Tibial nerve (tissue), 4 donors: ENCODE data around the gene IDH3A. TPM values are rescaled to one million over a fixed set of nuclear protein-coding genes. Genes with fewer than 3 reads are reported as not detected.

ENCODE experiments used
- DNase-seq, 2 donors: peaks; one replicate each; pipeline ENCODE4 v3.0.0-alpha.2; 2019; ENCODE audit warnings: low spot score in 2 of 2
- H3K27ac ChIP-seq, 4 donors: fragments of 200-600 bp; sonication (generic) in 3 of 4; one replicate each; pipeline ENCODE4 v1.5.1; 2017 to 2019; ENCODE audit warnings: mild to moderate bottlenecking in 1 of 4
- H3K27me3 ChIP-seq, 2 donors: fragments of 200-600 bp; sonication (generic) in 1 of 2; one replicate each; pipeline versions ENCODE4 v1.5.1 to v1.6.0; 2017 to 2019
- H3K36me3 ChIP-seq, 3 donors: fragments of 200-600 bp; sonication (generic); one replicate each; pipeline ENCODE4 v1.5.1; 2018 to 2019
- H3K4me1 ChIP-seq, 4 donors: fragments of 200-600 bp; sonication (generic) in 3 of 4; one replicate each; pipeline ENCODE4 v1.5.1; 2017 to 2019
- H3K4me3 ChIP-seq, 4 donors: fragments of 200-600 bp; sonication (generic) in 3 of 4; one replicate each; pipeline ENCODE4 v1.5.1; 2017 to 2019; ENCODE audit warnings: mild to moderate bottlenecking in 1 of 4, moderate library complexity in 1 of 4
- H3K9me3 ChIP-seq, 4 donors: fragments of 200-600 bp; sonication (generic) in 3 of 4; one replicate each; pipeline ENCODE4 v1.5.1; 2017 to 2019
- CTCF ChIP-seq, 5 experiments: fragments of 200-600 bp in 3 of 5; fragments of 450-650 bp in 2 of 5; sonication (generic) in 3 of 5; IDR thresholded peaks; one replicate each; pipeline ENCODE4 v1.5.1; 2016 to 2019; ENCODE audit warnings: antibody characterized with exemption in 5 of 5, mild to moderate bottlenecking in 3 of 5, moderate library complexity in 2 of 5
- EP300 ChIP-seq, 2 donors: sonication (generic); formaldehyde crosslinking; IDR thresholded peaks; one replicate each; pipeline ENCODE4 v1.6.1; 2017; ENCODE audit warnings: antibody characterized with exemption in 2 of 2, mild to moderate bottlenecking in 1 of 2
- POLR2A ChIP-seq, 2 donors: fragments of 450-650 bp; IDR thresholded peaks; one replicate each; pipeline ENCODE4 v1.6.1; 2017; ENCODE audit warnings: antibody characterized with exemption in 2 of 2, mild to moderate bottlenecking in 2 of 2, moderate library complexity in 2 of 2
- WGBS, 2 donors: methylation state at CpG; one replicate each; pipeline ENCODE4 v1.1.5; 2018; 5-methylcytosine and 5-hydroxymethylcytosine counted together
- total RNA-seq, 4 donors: library from RNA; depleted of rRNA; stranded (reverse); fragments of >200 nt; gene quantifications; one replicate each; pipeline ENCODE4 v1.1.0, GENCODE V29; 2016

IDH3A gene
- total RNA-seq, 4 donors from 2014 or later = 46.9 to 70.7 (median 63.4) TPM

GRCh38 chr15:78103406-78104118 lies 45.6 kb upstream of the IDH3A start:
- Histone ChIP-seq H3K4me3 (no peak overlapping the region), H3K4me1 (peaks cover 0 to 8% (median 2%) of the 10 kb centered on the region in 4 donors), H3K9me3 (no peaks in the 10 kb centered on the region), H3K27me3 (no peaks in the 10 kb centered on the region), H3K27ac (peak overlapping the region in 1 of 4 donors; percentile 32), H3K36me3 (no peaks in the 10 kb centered on the region)
- DNase-seq = no peak
- WGBS, 2 donors = 82 to 85% methylated on average over 11 to 12 of the region's 12 CpGs
- TF ChIP-seq EP300 (IDR thresholded peaks at IDR 0.05) = no peak
- no peak for TF ChIP-seq CTCF (IDR thresholded peaks at IDR 0.05)
- no peak for TF ChIP-seq POLR2A (IDR thresholded peaks at IDR 0.05)

GRCh38 chr15:78104119-78104479 lies 45.1 kb upstream of the IDH3A start:
- 83 to 85% methylated on average over 4 of the region's 4 CpGs for WGBS, 2 donors
- TF ChIP-seq POLR2A (IDR thresholded peaks at IDR 0.05) (no peak), CTCF (IDR thresholded peaks at IDR 0.05) (no peak), EP300 (IDR thresholded peaks at IDR 0.05) (no peak)
- Histone ChIP-seq H3K4me3 (no peak overlapping the region), H3K4me1 (peaks cover 0 to 8% (median 2%) of the 10 kb centered on the region in 4 donors), H3K27ac (no peak overlapping the region), H3K27me3 (no peaks in the 10 kb centered on the region), H3K36me3 (no peaks in the 10 kb centered on the region), H3K9me3 (no peaks in the 10 kb centered on the region)
- no peak for DNase-seq

GRCh38 chr15:78104566-78105475 lies 44.3 kb upstream of the IDH3A start:
- DNase-seq = no peak
- TF ChIP-seq EP300 (IDR thresholded peaks at IDR 0.05) (no peak), POLR2A (IDR thresholded peaks at IDR 0.05) (no peak), CTCF (IDR thresholded peaks at IDR 0.05) (no peak)
- WGBS, 2 donors = 77 to 84% methylated on average over 12 of the region's 12 CpGs

GRCh38 chr15:78105476-78106241 lies 43.5 kb upstream of the IDH3A start:
- Histone ChIP-seq H3K9me3 (no peaks in the 10 kb centered on the region), H3K27ac (no peak overlapping the region), H3K27me3 (no peaks in the 10 kb centered on the region), H3K36me3 (no peaks in the 10 kb centered on the region), H3K4me1 (peaks cover 0 to 8% (median 2%) of the 10 kb centered on the region in 4 donors), H3K4me3 (no peak overlapping the region)
- no peak for TF ChIP-seq EP300 (IDR thresholded peaks at IDR 0.05)
- 85 to 94% methylated on average over 15 to 16 of the region's 16 CpGs for WGBS, 2 donors
- no peak for DNase-seq

More at GRCh38 chr15:78104566-78105475, 44.3 kb upstream of the IDH3A start:
- Histone ChIP-seq H3K9me3 (no peaks in the 10 kb centered on the region), H3K4me1 (peaks cover 0 to 8% (median 2%) of the 10 kb centered on the region in 4 donors), H3K27ac (no peak overlapping the region), H3K36me3 (no peaks in the 10 kb centered on the region), H3K4me3 (no peak overlapping the region), H3K27me3 (no peaks in the 10 kb centered on the region)

GRCh38 chr15:78107471-78107870 lies 41.7 kb upstream of the IDH3A start:
- no peaks in the 10 kb centered on the region for H3K9me3 ChIP-seq
- no peak overlapping the region for H3K27ac ChIP-seq
- no peak for TF ChIP-seq CTCF (IDR thresholded peaks at IDR 0.05)
- TF ChIP-seq EP300 (IDR thresholded peaks at IDR 0.05) = no peak
- TF ChIP-seq POLR2A (IDR thresholded peaks at IDR 0.05) = no peak
- no peak overlapping the region for H3K4me3 ChIP-seq
- peaks cover 0 to 8% (median 2%) of the 10 kb centered on the region in 4 donors for H3K4me1 ChIP-seq
- no peak for DNase-seq
- 93 to 96% methylated on average over 8 of the region's 8 CpGs for WGBS, 2 donors
- no peaks in the 10 kb centered on the region for H3K36me3 ChIP-seq
- H3K27me3 ChIP-seq = no peaks in the 10 kb centered on the region
